IPS-18c (cell line): Measurements from ENCODE around the gene CFI.

Source experiments
- H3K4me3 ChIP-seq: 2 replicates; pipeline ENCODE4 v1.7.0; 2013; ENCODE audit warnings: low read depth, mild to moderate bottlenecking, low read length, moderate library complexity; ENCODE audit not compliant: insufficient read depth
- H3K9me3 ChIP-seq: one replicate; pipeline ENCODE4 v1.6.1; 2013; ENCODE audit warnings: mild to moderate bottlenecking, low read length, moderate library complexity; ENCODE audit not compliant: control insufficient read depth, insufficient read depth

CFI gene

GRCh38 chr4:109748114-109748513 is 53.7 kb downstream of the CFI start:
- no peaks in the 10 kb centered on the region for H3K9me3 ChIP-seq
- H3K4me3 ChIP-seq = no peak overlapping the region

- Histone ChIP-seq H3K4me3 (no peak overlapping the region), H3K9me3 (no peaks in the 10 kb centered on the region)
Observed at GRCh38 chr4:109746728-109747127, 55.1 kb downstream of the CFI start.

- no peak overlapping the region for H3K4me3 ChIP-seq
Observed at GRCh38 chr4:109745830-109746229, 56.0 kb downstream of the CFI start.

GRCh38 chr4:109739547-109739946 is 62.3 kb downstream of the CFI start:
- H3K9me3 ChIP-seq = no peaks in the 10 kb centered on the region
- H3K4me3 ChIP-seq = no peak overlapping the region

More at GRCh38 chr4:109745830-109746229, 56.0 kb downstream of the CFI start:
- no peaks in the 10 kb centered on the region for H3K9me3 ChIP-seq

- H3K9me3 ChIP-seq = no peaks in the 10 kb centered on the region
Observed at GRCh38 chr4:109738104-109738872, 63.5 kb downstream of the CFI start.

GRCh38 chr4:109735566-109736365 is 66.0 kb downstream of the CFI start:
- no peaks in the 10 kb centered on the region for H3K9me3 ChIP-seq

More at GRCh38 chr4:109738104-109738872, 63.5 kb downstream of the CFI start:
- H3K4me3 ChIP-seq = no peak overlapping the region

GRCh38 chr4:109733728-109734127 is 68.1 kb downstream of the CFI start:
- Histone ChIP-seq H3K4me3 (no peak overlapping the region), H3K9me3 (no peaks in the 10 kb centered on the region)

More at GRCh38 chr4:109735566-109736365, 66.0 kb downstream of the CFI start:
- no peak overlapping the region for H3K4me3 ChIP-seq

GRCh38 chr4:109730619-109731545 is 70.9 kb downstream of the CFI start:
- H3K4me3 ChIP-seq = peak overlapping the region; percentile 68
- H3K9me3 ChIP-seq = no peaks in the 10 kb centered on the region

- Histone ChIP-seq H3K9me3 (no peaks in the 10 kb centered on the region), H3K4me3 (peak within 1 kb of the TSS; percentile 88)
Observed at GRCh38 chr4:109729718-109730618, 71.8 kb downstream of the CFI start, which contains the start of gene PLA2G12A. Gene PLA2G12A, minus strand, starts transcription at chr4:109730070. Its CDS starts 261 bp downstream, at chr4:109729809.

- peak overlapping the region; percentile 88 for H3K4me3 ChIP-seq
- no peaks in the 10 kb centered on the region for H3K9me3 ChIP-seq
Observed at GRCh38 chr4:109729117-109729717, 72.6 kb downstream of the CFI start.

- peak overlapping the region; percentile 21; the same call in 1 of the 2 replicates for H3K4me3 ChIP-seq
Observed at GRCh38 chr4:109728385-109728784, 73.4 kb downstream of the CFI start.

GRCh38 chr4:109723110-109723509 is 78.7 kb downstream of the CFI start:
- Histone ChIP-seq H3K9me3 (peaks cover 2% of the 10 kb centered on the region), H3K4me3 (no peak overlapping the region)

More at GRCh38 chr4:109728385-109728784, 73.4 kb downstream of the CFI start:
- H3K9me3 ChIP-seq = no peaks in the 10 kb centered on the region

GRCh38 chr4:109722357-109722756 is 79.4 kb downstream of the CFI start:
- H3K9me3 ChIP-seq = peaks cover 2% of the 10 kb centered on the region

GRCh38 chr4:109721033-109721432 is 80.8 kb downstream of the CFI start:
- Histone ChIP-seq H3K9me3 (peaks cover 2% of the 10 kb centered on the region), H3K4me3 (no peak overlapping the region)

More at GRCh38 chr4:109722357-109722756, 79.4 kb downstream of the CFI start:
- H3K4me3 ChIP-seq = no peak overlapping the region

GRCh38 chr4:109719604-109720003 is 82.2 kb downstream of the CFI start:
- Histone ChIP-seq H3K9me3 (peaks cover 2% of the 10 kb centered on the region), H3K4me3 (no peak overlapping the region)

GRCh38 chr4:109718759-109719158 is 83.0 kb downstream of the CFI start:
- H3K4me3 ChIP-seq = no peak overlapping the region

More at GRCh38 chr4:109718759-109719158, 83.0 kb downstream of the CFI start:
- H3K9me3 ChIP-seq = peaks cover 2% of the 10 kb centered on the region
